ENCODE measurements around the gene CDC14B. TPM values are rescaled to one million over a fixed set of nuclear protein-coding genes. Genes with fewer than 3 reads are reported as not detected.

Gene CDC14B
- 12.2 and 17.0 TPM in 2 replicates for total RNA-seq

GRCh38 chr9:96619491-96620180 is at the start of gene CDC14B:
CDC14B (minus strand) TSS chr9:96619843; CDS start chr9:96619378, 465 bp downstream.

GRCh38 chr9:96655198-96655851 is 35.7 kb upstream of the CDC14B start, which contains the start of gene PRXL2C:
PRXL2C (minus strand) TSS chr9:96655317; CDS start chr9:96655281, 36 bp downstream.

Other genes with a start within 250 kb of the CDC14B start
- gene SLC35D2, start 236.1 kb downstream of the CDC14B start, total RNA-seq = 18.7 and 20.2 TPM in 2 replicates
- 1.2 and 2.3 TPM in 2 replicates for gene ZNF367, start 201.5 kb downstream of the CDC14B start, total RNA-seq
- 11.0 and 19.5 TPM in 2 replicates for gene HABP4, start 169.7 kb downstream of the CDC14B start, total RNA-seq
- gene PRXL2C, start 35.5 kb upstream of the CDC14B start, total RNA-seq = 12.4 and 13.1 TPM in 2 replicates
- 6.2 and 11.8 TPM in 2 replicates for gene ZNF510, start 158.2 kb upstream of the CDC14B start, total RNA-seq
- gene ZNF782, start 234.7 kb upstream of the CDC14B start, total RNA-seq = 0.71 and 1.2 TPM in 2 replicates